H9 (cell line): ENCODE data around the gene VPS9D1. TPM values are rescaled to one million over a fixed set of nuclear protein-coding genes. Genes with fewer than 3 reads are reported as not detected.

Source experiments
- DNase-seq: peaks from one replicate; pipeline ENCODE4 v3.0.0-alpha.2; 2017
- H2AFZ ChIP-seq: one replicate; pipeline ENCODE4 v1.6.1; 2013; ENCODE audit warnings: mild to moderate bottlenecking, low read length, control low read depth, moderate library complexity
- H2AK5ac ChIP-seq: 2 replicates; pipeline ENCODE4 v1.6.1; 2013; ENCODE audit warnings: low read length, control low read depth, mixed read lengths; ENCODE audit not compliant: insufficient read length
- H2BK120ac ChIP-seq: one replicate; pipeline ENCODE4 v1.6.1; 2013; ENCODE audit warnings: low read depth, mild to moderate bottlenecking, low read length, control low read depth, inconsistent platforms; ENCODE audit not compliant: poor library complexity, severe bottlenecking
- H2BK12ac ChIP-seq: 2 replicates; pipeline ENCODE4 v1.6.1; 2013; ENCODE audit warnings: low read length, control low read depth, mixed read lengths, low read depth; ENCODE audit not compliant: insufficient read length
- H2BK15ac ChIP-seq: 2 replicates; pipeline ENCODE4 v1.6.1; 2013; ENCODE audit warnings: low read depth, low read length, control low read depth
- H2BK20ac ChIP-seq: one replicate; pipeline ENCODE4 v1.6.1; 2013; ENCODE audit warnings: low read depth, mild to moderate bottlenecking, low read length, control low read depth, inconsistent platforms; ENCODE audit not compliant: poor library complexity, severe bottlenecking
- H2BK5ac ChIP-seq: 2 replicates; pipeline ENCODE4 v1.6.1; 2013; ENCODE audit warnings: low read length, control low read depth, mixed read lengths; ENCODE audit not compliant: insufficient read length
- H3K14ac ChIP-seq: 2 replicates; pipeline ENCODE4 v1.6.1; 2013; ENCODE audit warnings: low read length, control low read depth; ENCODE audit not compliant: insufficient read depth
- H3K18ac ChIP-seq: 2 replicates; pipeline ENCODE4 v1.6.1; 2013; ENCODE audit warnings: low read depth, mild to moderate bottlenecking, mixed read lengths, low read length, control low read depth; ENCODE audit not compliant: insufficient read length
- H3K23ac ChIP-seq: 2 replicates; pipeline ENCODE4 v1.6.1; 2013; ENCODE audit warnings: low read length, control low read depth, mixed read lengths, low read depth; ENCODE audit not compliant: insufficient read length
- H3K23me2 ChIP-seq: 2 replicates; pipeline ENCODE4 v1.6.1; 2013; ENCODE audit warnings: low read depth, mild to moderate bottlenecking, mixed read lengths, low read length, control low read depth; ENCODE audit not compliant: insufficient read length, poor library complexity, severe bottlenecking
- H3K27ac ChIP-seq: 2 replicates; pipeline ENCODE4 v1.5.1; 2013; ENCODE audit warnings: low read length, control low read depth, mixed read lengths, low read depth; ENCODE audit not compliant: insufficient read length
- H3K27me3 ChIP-seq: 2 replicates; pipeline ENCODE4 v1.6.1; 2013; ENCODE audit warnings: low read length, control low read depth, inconsistent platforms; ENCODE audit not compliant: insufficient read depth
- H3K4ac ChIP-seq: 2 replicates; pipeline ENCODE4 v1.6.1; 2013; ENCODE audit warnings: low read depth, mild to moderate bottlenecking, control low read depth, inconsistent platforms, low read length, moderate library complexity
- H3K4me1 ChIP-seq: 2 replicates; pipeline ENCODE4 v1.6.1; 2013; ENCODE audit warnings: low read length, control low read depth, inconsistent platforms; ENCODE audit not compliant: insufficient read depth
- H3K4me2 ChIP-seq: 2 replicates; pipeline ENCODE4 v1.6.1; 2013; ENCODE audit warnings: low read length, control low read depth, mixed read lengths; ENCODE audit not compliant: insufficient read length, insufficient read depth
- H3K56ac ChIP-seq: 2 replicates; pipeline ENCODE4 v1.6.1; 2013; ENCODE audit warnings: low read depth, mild to moderate bottlenecking, mixed read lengths, low read length, control low read depth; ENCODE audit not compliant: insufficient read length
- H3K79me1 ChIP-seq: 2 replicates; pipeline ENCODE4 v1.6.1; 2013; ENCODE audit warnings: low read depth, mild to moderate bottlenecking, moderate library complexity, low read length, control low read depth, inconsistent platforms; ENCODE audit not compliant: insufficient read depth, poor library complexity, severe bottlenecking
- H3K79me2 ChIP-seq: 2 replicates; pipeline ENCODE4 v1.6.1; 2013; ENCODE audit warnings: low read length, control low read depth, inconsistent platforms; ENCODE audit not compliant: insufficient read depth
- H3K9ac ChIP-seq: 2 replicates; pipeline ENCODE4 v1.6.1; 2013; ENCODE audit warnings: low read length, control low read depth, mixed read lengths; ENCODE audit not compliant: insufficient read length; ENCODE audit errors: extremely low read depth
- H3K9me3 ChIP-seq: one replicate; pipeline ENCODE4 v1.6.1; 2013; ENCODE audit warnings: low read depth, low read length, inconsistent platforms; ENCODE audit not compliant: control insufficient read depth
- H3T11ph ChIP-seq: one replicate; pipeline ENCODE4 v1.6.1; 2013; ENCODE audit warnings: mild to moderate bottlenecking, low read length, control low read depth, inconsistent platforms
- H4K20me1 ChIP-seq: one replicate; pipeline ENCODE4 v1.6.1; 2013; ENCODE audit not compliant: control insufficient read depth, insufficient read length, insufficient read depth
- H4K5ac ChIP-seq: 2 replicates; pipeline ENCODE4 v1.6.1; 2013; ENCODE audit warnings: low read depth, mild to moderate bottlenecking, mixed read lengths, low read length, control low read depth; ENCODE audit not compliant: insufficient read length
- H4K8ac ChIP-seq: replicated peaks from 2 replicates; pipeline ENCODE4 v1.6.1; 2013; ENCODE audit warnings: low read length, control low read depth, mixed read lengths, low read depth; ENCODE audit not compliant: insufficient read length
- H4K91ac ChIP-seq: 2 replicates; pipeline ENCODE4 v1.6.1; 2013; ENCODE audit warnings: low read depth, mild to moderate bottlenecking, moderate library complexity, mixed read lengths, low read length, control low read depth; ENCODE audit not compliant: insufficient read length
- H3K27ac Mint-ChIP-seq, 3 experiments: 2 replicates in 2 of 3; 3 replicates in 1 of 3; pipeline ENCODE4 v1.8.0; 2020 to 2021; ENCODE audit warnings: mixed read lengths in 3 of 3, mild to moderate bottlenecking in 1 of 3, moderate library complexity in 1 of 3
- H3K27me3 Mint-ChIP-seq: 2 replicates; pipeline ENCODE4 v1.8.0; 2021; ENCODE audit warnings: low read depth, mild to moderate bottlenecking, moderate library complexity, mixed read lengths
- H3K36me3 Mint-ChIP-seq, 3 experiments: 2 replicates in 2 of 3; 3 replicates in 1 of 3; pipeline ENCODE4 v1.8.0; 2020 to 2021; ENCODE audit warnings: low read depth in 3 of 3, mixed read lengths in 3 of 3; ENCODE audit not compliant: insufficient read depth in 1 of 3
- H3K4me1 Mint-ChIP-seq, 2 experiments: 2 replicates each; pipeline ENCODE4 v1.8.0; 2020; ENCODE audit warnings: mixed read lengths in 2 of 2
- H3K4me3 Mint-ChIP-seq, 2 experiments: 2 replicates in 1 of 2; 3 replicates in 1 of 2; pipeline ENCODE4 v1.8.0; 2020 to 2021; ENCODE audit warnings: mild to moderate bottlenecking in 2 of 2, mixed read lengths in 2 of 2, moderate library complexity in 1 of 2
- H3K9me3 Mint-ChIP-seq, 2 experiments: 2 replicates in 1 of 2; 3 replicates in 1 of 2; pipeline ENCODE4 v1.8.0; 2020; ENCODE audit warnings: mild to moderate bottlenecking in 2 of 2, mixed read lengths in 2 of 2, moderate library complexity in 1 of 2
- WGBS: extraction: QIAGEN DNeasy Blood & Tissue Kit; methylation state at CpG from one replicate; pipeline ENCODE4 v1.1.7; 2013; ENCODE audit warnings: missing lambda C conversion rate, low lambda C conversion rate, mixed read lengths; ENCODE audit not compliant: insufficient read length; ENCODE audit errors: extremely low coverage; 5-methylcytosine and 5-hydroxymethylcytosine counted together
- total RNA-seq: library from RNA; stranded (reverse); gene quantifications from 2 replicates; pipeline ENCODE4 v1.2.1, GENCODE V29; 2021
- TF ChIP-seq, protein P1 (sequence below): fragments of 200-600 bp; sonication (generic); conservative IDR thresholded peaks from 3 replicates; pipeline ENCODE4 v1.8.0; 2021; ENCODE audit warnings: antibody characterized with exemption, mild to moderate bottlenecking

The VPS9D1 gene
- total RNA-seq, 1 experiment from 2014 or later = 6.0 TPM

DNA sequence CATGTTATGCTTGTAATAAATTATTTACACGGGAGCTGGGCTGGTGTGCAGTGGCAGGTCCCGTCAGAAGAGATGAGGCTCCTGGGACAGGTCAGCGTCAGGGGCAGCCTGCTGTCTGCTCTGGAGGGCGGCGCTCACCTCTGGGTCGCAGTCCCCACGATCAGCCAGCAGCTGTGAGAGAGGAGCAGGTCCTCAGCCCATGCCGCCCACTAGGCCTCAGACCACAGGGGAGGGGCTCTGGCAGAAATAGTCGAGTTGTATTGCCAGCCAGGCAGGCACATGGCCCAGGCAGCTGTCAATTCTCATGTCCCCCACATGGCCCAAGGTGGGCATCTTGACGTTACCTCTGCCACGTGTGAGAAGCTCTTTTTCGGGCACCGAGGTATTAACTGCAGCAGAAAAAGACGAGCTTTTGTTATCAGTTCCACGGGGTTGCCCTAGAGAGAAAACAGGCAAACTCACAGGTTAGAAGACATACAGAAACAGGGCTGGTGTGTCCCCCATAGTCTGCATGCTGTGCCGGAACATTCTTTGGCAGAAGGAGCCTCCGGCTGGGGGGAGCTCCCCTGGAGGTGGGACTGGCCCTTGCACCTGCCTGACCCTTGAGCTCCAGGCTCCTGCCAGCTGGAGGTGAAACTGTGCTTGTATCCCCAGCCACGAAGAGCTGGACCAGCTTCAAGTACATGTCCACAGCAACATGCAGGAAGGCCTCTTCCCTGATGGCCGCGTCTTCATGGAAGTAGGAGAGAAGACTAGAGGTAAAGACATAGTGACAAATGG lies 18.0 kb upstream of the VPS9D1 start:
- Histone ChIP-seq H3K56ac (no peak overlapping the region), H3K79me1 (no peaks in the 10 kb centered on the region), H2BK20ac (no peak overlapping the region), H3K9ac (no peak overlapping the region), H2AFZ (no peak overlapping the region), H2BK120ac (no peak overlapping the region), H4K20me1 (no peaks in the 10 kb centered on the region), H3K4me2 (no peak overlapping the region), H2AK5ac (no peak overlapping the region), H3K79me2 (no peaks in the 10 kb centered on the region), H4K8ac (no peak overlapping the region), H4K5ac (no peak overlapping the region), H3K9me3 (no peaks in the 10 kb centered on the region), H3K23me2 (no peaks in the 10 kb centered on the region), H3K18ac (no peak overlapping the region), H3K4ac (no peak overlapping the region), H3K27me3 (no peaks in the 10 kb centered on the region), H4K91ac (no peak overlapping the region), H3K4me1 (no peaks in the 10 kb centered on the region), H2BK5ac (no peak overlapping the region), H3K14ac (no peak overlapping the region), H3K23ac (no peak overlapping the region), H3K27ac (no peak overlapping the region), H2BK15ac (no peak overlapping the region), H2BK12ac (no peak overlapping the region), H3T11ph (no peak overlapping the region)
- no peaks in the 10 kb centered on the region for H3K9me3 Mint-ChIP-seq
- no peak for DNase-seq
- H3K27me3 Mint-ChIP-seq = no peaks in the 10 kb centered on the region
- no peaks in the 10 kb centered on the region for H3K4me1 Mint-ChIP-seq
- no CpG with 5 or more reads among the region's 20 CpGs for WGBS
- TF ChIP-seq, protein P1, sequence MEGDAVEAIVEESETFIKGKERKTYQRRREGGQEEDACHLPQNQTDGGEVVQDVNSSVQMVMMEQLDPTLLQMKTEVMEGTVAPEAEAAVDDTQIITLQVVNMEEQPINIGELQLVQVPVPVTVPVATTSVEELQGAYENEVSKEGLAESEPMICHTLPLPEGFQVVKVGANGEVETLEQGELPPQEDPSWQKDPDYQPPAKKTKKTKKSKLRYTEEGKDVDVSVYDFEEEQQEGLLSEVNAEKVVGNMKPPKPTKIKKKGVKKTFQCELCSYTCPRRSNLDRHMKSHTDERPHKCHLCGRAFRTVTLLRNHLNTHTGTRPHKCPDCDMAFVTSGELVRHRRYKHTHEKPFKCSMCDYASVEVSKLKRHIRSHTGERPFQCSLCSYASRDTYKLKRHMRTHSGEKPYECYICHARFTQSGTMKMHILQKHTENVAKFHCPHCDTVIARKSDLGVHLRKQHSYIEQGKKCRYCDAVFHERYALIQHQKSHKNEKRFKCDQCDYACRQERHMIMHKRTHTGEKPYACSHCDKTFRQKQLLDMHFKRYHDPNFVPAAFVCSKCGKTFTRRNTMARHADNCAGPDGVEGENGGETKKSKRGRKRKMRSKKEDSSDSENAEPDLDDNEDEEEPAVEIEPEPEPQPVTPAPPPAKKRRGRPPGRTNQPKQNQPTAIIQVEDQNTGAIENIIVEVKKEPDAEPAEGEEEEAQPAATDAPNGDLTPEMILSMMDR = no peak; the same call in 2 of the 3 replicates
- peak overlapping the region in 1 of 3 experiments; percentile 49; a peak in 1 of 7 replicates for H3K27ac Mint-ChIP-seq
- H3K36me3 Mint-ChIP-seq = peaks cover 57 to 97% (median 89%) of the 10 kb centered on the region in 3 experiments; a peak in 6 of 7 replicates
- H3K4me3 Mint-ChIP-seq = no peak overlapping the region
